Stromal cell of bone marrow (primary cell): ENCODE results near the gene PCGF2.

Experiments
- DNase-seq: peaks from one replicate; pipeline ENCODE4 v3.0.0-alpha.2; 2012; ENCODE audit warnings: low read depth

Gene PCGF2

GRCh38 chr17:38702916-38703741 lies 45.0 kb downstream of the PCGF2 start:
- no peak for DNase-seq

- DNase-seq, result peak; percentile 79
Measured at GRCh38 chr17:38702166-38702915, 45.8 kb downstream of the PCGF2 start.

- no peak for DNase-seq
Measured at GRCh38 chr17:38701504-38702165, 46.5 kb downstream of the PCGF2 start.

DNA sequence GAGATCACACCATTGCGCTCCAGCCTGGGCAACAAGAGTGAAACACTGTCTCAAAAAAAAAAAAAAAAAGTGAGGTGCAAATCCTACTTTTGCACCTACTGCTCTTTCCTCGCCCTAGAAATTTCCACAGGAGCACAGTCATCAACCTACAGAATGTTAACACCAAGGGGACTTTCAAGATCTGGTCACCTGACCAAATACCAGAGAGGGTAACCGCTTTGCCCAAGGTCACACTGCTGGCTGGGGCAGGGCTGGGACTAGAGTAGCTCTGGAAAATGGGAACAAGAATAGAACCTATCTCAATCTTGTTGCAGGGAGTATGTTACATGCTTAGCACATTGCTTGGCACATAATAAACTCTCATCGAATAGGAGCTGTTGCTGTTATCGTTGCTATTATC lies 49.4 kb downstream of the PCGF2 start:
- no peak for DNase-seq

- DNase-seq, result no peak
Measured at GRCh38 chr17:38697061-38697820, 50.9 kb downstream of the PCGF2 start.

DNA sequence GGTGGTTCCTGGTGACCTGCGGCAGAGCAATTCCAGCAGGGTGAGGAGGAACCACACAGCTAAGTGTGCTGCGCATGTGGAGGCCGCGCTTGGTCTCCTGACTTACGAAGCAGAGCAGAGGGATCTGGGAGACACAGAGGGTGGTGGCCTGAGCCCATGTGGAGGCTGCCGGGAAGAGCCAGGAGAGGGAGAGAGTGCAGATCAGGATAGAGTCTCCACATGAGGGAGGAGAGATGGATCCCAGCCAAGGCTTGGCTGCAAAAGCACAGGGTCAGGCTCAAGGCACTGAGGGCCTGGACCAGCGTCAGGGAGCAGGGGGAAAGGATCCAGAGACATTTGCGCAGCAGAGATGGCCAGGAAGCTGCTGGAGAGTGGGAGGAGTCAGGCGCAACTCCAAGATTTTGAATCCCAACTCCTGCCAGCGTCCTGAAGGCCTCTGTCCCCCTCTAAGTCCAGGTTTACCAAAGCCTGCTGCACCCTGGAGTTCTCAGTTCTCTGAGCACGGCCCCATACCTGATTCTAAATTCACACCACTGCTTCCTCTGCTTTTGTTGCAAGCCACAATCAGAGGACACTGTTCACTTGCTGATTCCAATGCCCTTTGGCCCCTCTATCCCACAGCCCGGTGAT lies 54.3 kb downstream of the PCGF2 start:
- DNase-seq, result peak; percentile 72

- DNase-seq, result no peak
Measured at GRCh38 chr17:38691154-38691553, 57.0 kb downstream of the PCGF2 start.

- no peak for DNase-seq
Measured at GRCh38 chr17:38690386-38690785, 57.8 kb downstream of the PCGF2 start.

DNA sequence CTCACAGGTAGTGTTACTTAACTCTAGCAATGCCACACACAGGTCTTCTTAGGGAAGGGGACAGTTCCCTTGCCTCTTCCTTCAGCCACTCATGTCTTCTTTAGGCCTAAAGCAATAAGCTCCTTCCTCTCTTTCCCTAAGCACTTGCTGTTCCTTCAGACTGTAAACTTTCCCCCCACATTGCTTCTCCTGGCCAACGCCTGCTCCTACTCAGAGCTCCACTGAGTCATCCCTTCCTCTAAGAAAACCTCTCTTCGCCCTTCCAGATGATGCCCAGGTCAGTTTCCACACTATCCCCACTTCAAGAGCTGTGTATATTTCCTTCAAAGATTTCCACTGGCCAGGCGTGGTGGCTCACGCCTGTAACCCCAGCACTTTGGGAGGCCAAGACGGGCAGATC lies 60.9 kb downstream of the PCGF2 start:
- DNase-seq, result no peak

DNA sequence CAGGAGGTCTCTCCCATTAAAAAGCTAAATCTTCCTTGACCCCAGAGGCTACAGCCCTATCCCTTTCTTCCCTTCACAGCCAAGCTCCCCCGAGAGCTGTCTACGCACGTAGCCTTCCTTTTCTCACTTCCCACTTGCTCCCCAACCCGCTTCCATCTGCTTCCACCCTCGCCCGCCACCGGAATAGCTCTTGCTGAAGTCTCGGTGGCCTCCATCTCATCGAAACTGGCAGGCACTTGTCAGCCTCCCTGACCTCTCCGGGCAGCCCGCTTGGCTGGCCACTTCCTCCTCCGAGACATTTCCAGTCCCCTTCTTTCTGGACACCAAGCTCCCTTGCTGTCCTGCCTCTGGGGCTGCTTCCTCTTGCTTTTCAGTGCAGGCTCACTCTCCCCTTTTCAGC lies 62.6 kb downstream of the PCGF2 start:
- no peak for DNase-seq
